H1 (cell line): ENCODE data around the gene FAU. TPM values are rescaled to one million over a fixed set of nuclear protein-coding genes. Genes with fewer than 3 reads are reported as not detected.

Experiments used
- CTCF ChIA-PET: fragments of 300-600 bp; sonication (Branson Sonifier 250); formaldehyde crosslinking; loops from one replicate; lab custom pipeline; 2021; ENCODE audit not compliant: partially characterized antibody; lab: Charles Lee
- POLR2A ChIA-PET: fragments of 300-600 bp; sonication (Branson Sonifier 250); formaldehyde crosslinking; loops from one replicate; lab custom pipeline; 2021; ENCODE audit warnings: inconsistent platforms; ENCODE audit not compliant: partially characterized antibody; lab: Charles Lee
- DNase-seq, 2 experiments: peaks; one replicate each; pipeline versions ENCODE4 v3.0.0 to v3.0.0-alpha.2; 2010 to 2022; ENCODE audit warnings: low spot score in 2 of 2, low read depth in 1 of 2, mixed read lengths in 1 of 2
- FAIRE-seq: peaks from 2 replicates; lab custom pipeline; 2011; peaks lifted over from hg19 to GRCh38; lab: Jason Lieb, UNC
- H2AFZ ChIP-seq: 2 replicates; pipeline ENCODE4 v1.8.1; 2012; ENCODE audit warnings: low read length, inconsistent platforms
- H2AK5ac ChIP-seq: 2 replicates; pipeline ENCODE4 v1.6.1; 2013; ENCODE audit warnings: low read depth, low read length
- H2BK120ac ChIP-seq: replicated peaks from 2 replicates; pipeline ENCODE3; 2013; ENCODE audit warnings: low read depth, low read length, inconsistent platforms
- H2BK12ac ChIP-seq: 2 replicates; pipeline ENCODE4 v1.6.1; 2013; ENCODE audit warnings: low read depth, low read length
- H2BK15ac ChIP-seq: 2 replicates; pipeline ENCODE4 v1.6.1; 2013; ENCODE audit warnings: low read length
- H2BK20ac ChIP-seq: 2 replicates; pipeline ENCODE4 v1.6.1; 2013; ENCODE audit warnings: low read length
- H2BK5ac ChIP-seq: 2 replicates; pipeline ENCODE4 v1.6.1; 2013; ENCODE audit warnings: low read depth, low read length
- H3K14ac ChIP-seq: 2 replicates; pipeline ENCODE4 v1.6.1; 2013; ENCODE audit warnings: inconsistent platforms; ENCODE audit not compliant: insufficient read length
- H3K18ac ChIP-seq: 2 replicates; pipeline ENCODE4 v1.6.1; 2013; ENCODE audit warnings: low read length; ENCODE audit errors: extremely low read depth
- H3K23ac ChIP-seq: 2 replicates; pipeline ENCODE4 v1.6.1; 2013; ENCODE audit warnings: inconsistent platforms; ENCODE audit not compliant: insufficient read length
- H3K23me2 ChIP-seq: 2 replicates; pipeline ENCODE4 v1.6.1; 2013; ENCODE audit warnings: low read depth, low read length
- H3K27ac ChIP-seq: 2 replicates; pipeline ENCODE4 v1.6.1; 2011; ENCODE audit warnings: low read depth, low read length, inconsistent platforms
- H3K27me3 ChIP-seq, 4 experiments: replicated peaks in 1 of 4; 1 replicate in 1 of 4; 2 replicates in 3 of 4; pipeline versions ENCODE4 v1.6.1 to v1.8.1; 2011 to 2013; ENCODE audit warnings: low read length in 3 of 4, mild to moderate bottlenecking in 3 of 4, inconsistent platforms in 2 of 4, mixed read lengths in 2 of 4, moderate library complexity in 1 of 4; ENCODE audit not compliant: control insufficient read depth in 3 of 4, insufficient read depth in 3 of 4; ENCODE audit errors: extremely low read depth in 1 of 4
- H3K36me3 ChIP-seq, 4 experiments: 2 replicates each; pipeline versions ENCODE4 v1.6.1 to v1.8.1; 2011 to 2013; ENCODE audit warnings: mild to moderate bottlenecking in 4 of 4, low read length in 3 of 4, moderate library complexity in 2 of 4, control low read depth in 1 of 4, inconsistent platforms in 1 of 4; ENCODE audit not compliant: insufficient read depth in 4 of 4, control insufficient read depth in 2 of 4
- H3K4ac ChIP-seq: replicated peaks from 2 replicates; pipeline ENCODE3; 2013; ENCODE audit warnings: low read length, low read depth, mixed read lengths, inconsistent platforms; ENCODE audit not compliant: insufficient read length
- H3K4me1 ChIP-seq, 4 experiments: replicated peaks in 1 of 4; 1 replicate in 1 of 4; 2 replicates in 3 of 4; pipeline versions ENCODE4 v1.6.1 to v1.8.1; 2011 to 2013; ENCODE audit warnings: low read length in 3 of 4, inconsistent platforms in 2 of 4, mixed read lengths in 1 of 4; ENCODE audit not compliant: insufficient read depth in 4 of 4, control insufficient read depth in 3 of 4
- H3K4me2 ChIP-seq, 2 experiments: 2 replicates each; pipeline versions ENCODE4 v1.6.1 to v1.8.1; 2011 to 2013; ENCODE audit warnings: low read depth in 2 of 2, low read length in 2 of 2, control low read depth in 1 of 2, inconsistent platforms in 1 of 2, mild to moderate bottlenecking in 1 of 2; ENCODE audit not compliant: insufficient read depth in 1 of 2
- H3K4me3 ChIP-seq, 4 experiments: fragments of 200-600, 300-600 bp in 1 of 4; sonication (generic), shearing (Covaris generic), sonication (Bioruptor Twin) in 1 of 4; 2 replicates each; pipeline versions ENCODE4 v1.5.1 to v1.8.1; 2011 to 2016; ENCODE audit warnings: low read length in 4 of 4, low read depth in 3 of 4, control low read depth in 2 of 4, inconsistent platforms in 2 of 4, mild to moderate bottlenecking in 2 of 4, mixed read lengths in 1 of 4, moderate library complexity in 1 of 4; ENCODE audit not compliant: insufficient read depth in 2 of 4; ENCODE audit errors: extremely low read depth in 1 of 4
- H3K56ac ChIP-seq: replicated peaks from 2 replicates; pipeline ENCODE3; 2013; ENCODE audit warnings: low read depth, mild to moderate bottlenecking, mixed read lengths, low read length, inconsistent platforms; ENCODE audit not compliant: insufficient read length
- H3K79me1 ChIP-seq: 2 replicates; pipeline ENCODE4 v1.6.1; 2013; ENCODE audit warnings: low read depth, low read length, control low read depth
- H3K79me2 ChIP-seq, 2 experiments: 2 replicates each; pipeline versions ENCODE4 v1.6.1 to v1.8.1; 2012 to 2013; ENCODE audit warnings: low read length in 2 of 2, mild to moderate bottlenecking in 2 of 2, inconsistent platforms in 1 of 2; ENCODE audit not compliant: insufficient read depth in 2 of 2, control insufficient read depth in 1 of 2
- H3K9ac ChIP-seq, 4 experiments: replicated peaks in 1 of 4; 1 replicate in 1 of 4; 2 replicates in 3 of 4; pipeline versions ENCODE4 v1.6.1 to v1.8.1; 2011 to 2013; ENCODE audit warnings: low read depth in 3 of 4, low read length in 3 of 4, control low read depth in 2 of 4, mild to moderate bottlenecking in 2 of 4, moderate library complexity in 2 of 4, inconsistent platforms in 1 of 4; ENCODE audit errors: extremely low read depth in 1 of 4
- H3K9me3 ChIP-seq, 2 experiments: 2 replicates each; pipeline versions ENCODE4 v1.6.1 to v1.8.1; 2012 to 2013; ENCODE audit warnings: mild to moderate bottlenecking in 2 of 2, moderate library complexity in 2 of 2, control low read depth in 1 of 2, inconsistent platforms in 1 of 2, low read depth in 1 of 2, low read length in 1 of 2, mixed read lengths in 1 of 2; ENCODE audit not compliant: insufficient read depth in 2 of 2
- H4K20me1 ChIP-seq, 2 experiments: replicated peaks in 1 of 2; 2 replicates each; pipeline versions ENCODE3 to v1.8.1; 2011 to 2013; ENCODE audit warnings: inconsistent platforms in 2 of 2, low read length in 2 of 2, mild to moderate bottlenecking in 1 of 2; ENCODE audit not compliant: insufficient read depth in 2 of 2, control insufficient read depth in 1 of 2
- H4K5ac ChIP-seq: 2 replicates; pipeline ENCODE4 v1.6.1; 2013; ENCODE audit warnings: low read length, low read depth, mixed read lengths, inconsistent platforms; ENCODE audit not compliant: insufficient read length
- H4K8ac ChIP-seq: 2 replicates; pipeline ENCODE4 v1.8.0; 2013; ENCODE audit warnings: mild to moderate bottlenecking, moderate library complexity, low read length, inconsistent platforms; ENCODE audit not compliant: insufficient read depth; ENCODE audit errors: extremely low read depth
- H4K91ac ChIP-seq: replicated peaks from 2 replicates; pipeline ENCODE3; 2013; ENCODE audit warnings: low read length, mixed read lengths, inconsistent platforms; ENCODE audit not compliant: insufficient read length
- EP300 ChIP-seq, 2 experiments: IDR thresholded peaks; 1 replicate in 1 of 2; 2 replicates in 1 of 2; pipeline ENCODE4 v1.6.1; 2011 to 2012; ENCODE audit warnings: low read depth in 2 of 2, low read length in 2 of 2, mild to moderate bottlenecking in 2 of 2, borderline replicate concordance in 1 of 2, inconsistent platforms in 1 of 2, moderate library complexity in 1 of 2
- WGBS, 2 experiments: shearing (Covaris generic) in 1 of 2; methylation state at CpG; one replicate each; pipeline versions ENCODE4 v1.1.6 to v1.1.7; 2013 to 2015; ENCODE audit warnings: low lambda C conversion rate in 2 of 2, mixed read lengths in 2 of 2, inconsistent platforms in 1 of 2, low coverage in 1 of 2, missing lambda C conversion rate in 1 of 2; ENCODE audit not compliant: insufficient replicate concordance in 2 of 2, insufficient coverage in 1 of 2, insufficient read length in 1 of 2; ENCODE audit errors: extremely low coverage in 1 of 2, missing lambda C conversion rate in 1 of 2; 5-methylcytosine and 5-hydroxymethylcytosine counted together
- polyA plus RNA-seq, 7 experiments: library from polyadenylated mRNA; depleted of rRNA in 3 of 7; stranded (reverse) in 5 of 7; unstranded in 2 of 7; fragments of >200 nt in 5 of 7; fragments of 200-250 nt in 2 of 7; gene quantifications; 1 replicate in 5 of 7; 2 replicates in 1 of 7; 4 replicates in 1 of 7; pipeline versions ENCODE4 v1.2.1 to v1.2.3, GENCODE V29; 2011 to 2013; ENCODE audit warnings: missing spikeins in 2 of 7, mixed read lengths in 2 of 7
- total RNA-seq: library from RNA; stranded (reverse); fragmentation: NEBNext Ultra II Directional; extraction: Animal tissue kit (Norgen Biotek cat#: 25700); gene quantifications from 2 replicates; pipeline ENCODE4 v1.2.1, GENCODE V29; 2021

Gene FAU
- total and polyA plus RNA-seq, 2 of the 8 experiments (the other 6 are each of a cell fraction or from before 2014, with no cell fraction given), result 826 to 896 TPM

DNA sequence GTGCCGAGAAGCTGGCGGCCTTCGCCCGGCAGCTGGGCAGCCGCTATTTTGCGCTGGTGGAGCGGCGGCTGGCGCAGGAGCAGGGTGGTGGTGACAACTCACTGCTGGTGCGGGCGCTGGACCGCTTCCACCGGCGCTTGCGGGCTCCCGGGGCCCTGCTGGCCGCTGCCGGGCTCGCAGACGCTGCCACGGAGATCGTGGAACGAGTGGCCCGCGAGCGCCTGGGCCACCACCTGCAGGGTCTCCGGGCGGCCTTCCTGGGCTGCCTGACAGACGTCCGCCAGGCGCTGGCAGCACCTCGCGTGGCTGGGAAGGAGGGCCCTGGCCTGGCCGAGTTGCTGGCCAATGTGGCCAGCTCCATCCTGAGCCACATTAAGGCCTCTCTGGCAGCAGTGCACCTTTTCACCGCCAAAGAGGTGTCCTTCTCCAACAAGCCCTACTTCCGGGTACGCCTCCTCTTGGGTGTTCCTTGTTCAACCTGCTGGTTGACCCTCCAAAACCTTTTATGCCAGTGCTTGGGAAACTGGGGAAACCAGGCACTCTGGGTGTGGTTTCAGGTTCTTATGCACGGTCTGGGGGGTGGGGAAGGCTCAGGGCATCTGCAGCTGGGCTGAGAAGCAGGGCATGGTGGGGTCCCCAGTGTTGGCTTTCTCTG is 13.3 kb downstream of the FAU start:
- ChIA-PET POLR2A (interaction anchor here (0.8 to 17.4 kb wide), 12 partner anchors 8 to 89 kb away, joined by 3 to 305 read pairs (median 6); partner anchors contain the start of genes CDCA5, FAU, MRPL49 and SYVN1), CTCF (interaction anchor here (0.6 to 7.9 kb wide), 8 partner anchors 9 to 555 kb away, joined by 3 to 85 read pairs (median 4); partner anchors contain the start of gene ZNHIT2)
- Histone ChIP-seq H2BK12ac (no peak overlapping the region), H2BK15ac (no peak overlapping the region), H4K5ac (no peak overlapping the region), H2BK5ac (no peak overlapping the region), H2AK5ac (no peak overlapping the region), H3K23me2 (peaks cover 12% of the 10 kb centered on the region; the same call in 1 of the 2 replicates), H3K4me3 (no peak overlapping the region), H3K14ac (no peak overlapping the region), H3K27me3 (no peaks in the 10 kb centered on the region), H4K91ac (no peak overlapping the region), H3K23ac (no peak overlapping the region), H3K27ac (no peak overlapping the region), H3K56ac (no peak overlapping the region), H4K20me1 (peaks cover 0 to 21% of the 10 kb centered on the region in 2 experiments), H2BK20ac (no peak overlapping the region), H3K79me1 (peaks cover 7% of the 10 kb centered on the region; the same call in 1 of the 2 replicates), H3K9ac (no peak overlapping the region), H2AFZ (no peak overlapping the region), H3K4ac (no peak overlapping the region), H4K8ac (no peak overlapping the region), H3K18ac (no peak overlapping the region), H3K4me2 (no peak overlapping the region), H3K36me3 (peaks cover 0 to 13% (median 0%) of the 10 kb centered on the region in 4 experiments; a peak in 1 of 8 replicates), H3K4me1 (peaks cover 2 to 18% (median 12%) of the 10 kb centered on the region in 4 experiments), H3K9me3 (no peaks in the 10 kb centered on the region), H2BK120ac (no peak overlapping the region), H3K79me2 (no peaks in the 10 kb centered on the region; a peak in 1 of 4 replicates)
- DNase-seq, result no peak
- FAIRE-seq, result no peak
- 95% methylated on average over 32 of the region's 38 CpGs; no CpG with 5 or more reads in 1 of the 2 experiments for WGBS, 2 experiments
- no peak for TF ChIP-seq EP300 (IDR thresholded peaks at IDR 0.05; ENCODE audit: borderline replicate concordance in 1 of 2, low read depth in 2 of 2, low read length in 2 of 2)
